ENCODE data around the gene CASKIN2. TPM values are rescaled to one million over a fixed set of nuclear protein-coding genes. Genes with fewer than 3 reads are reported as not detected.

Gene CASKIN2
- total RNA-seq, 6 donors from 2014 or later, result 24.1 to 113 (median 48.5) TPM

GRCh38 chr17:75542728-75543336 is 27.5 kb upstream of the CASKIN2 start:
- H3K4me3 ChIP-seq, result no peak overlapping the region
- H3K27me3 ChIP-seq, result no peaks in the 10 kb centered on the region
- H3K9me3 ChIP-seq, result no peaks in the 10 kb centered on the region
- WGBS, 2 donors, result 75 to 89% methylated on average over 9 to 12 of the region's 15 CpGs
- DNase-seq (no peak), ATAC-seq (ENCODE audit: low FRiP score in 2 of 2) (no peak)
- TF ChIP-seq EP300 (IDR thresholded peaks at IDR 0.05), result no peak
- no peak for TF ChIP-seq POLR2AphosphoS5 (IDR thresholded peaks at IDR 0.05)
- no peak for TF ChIP-seq POLR2A (IDR thresholded peaks at IDR 0.05)
- TF ChIP-seq CTCF (IDR thresholded peaks at IDR 0.05), result no peak
- H3K36me3 ChIP-seq, result peaks cover 0 to 8% (median 0%) of the 10 kb centered on the region in 4 donors
- peak overlapping the region in 1 of 4 donors; percentile 44 for H3K27ac ChIP-seq
- peaks cover 0 to 14% (median 3%) of the 10 kb centered on the region in 4 donors for H3K4me1 ChIP-seq

GRCh38 chr17:75542229-75542628 is 26.9 kb upstream of the CASKIN2 start:
- H3K27me3 ChIP-seq, result no peaks in the 10 kb centered on the region
- H3K9me3 ChIP-seq, result no peaks in the 10 kb centered on the region
- peaks cover 0 to 14% (median 3%) of the 10 kb centered on the region in 4 donors for H3K4me1 ChIP-seq
- H3K36me3 ChIP-seq, result peaks cover 0 to 8% (median 0%) of the 10 kb centered on the region in 4 donors
- TF ChIP-seq EP300 (IDR thresholded peaks at IDR 0.05) (no peak), POLR2AphosphoS5 (IDR thresholded peaks at IDR 0.05) (no peak), POLR2A (IDR thresholded peaks at IDR 0.05) (no peak), CTCF (IDR thresholded peaks at IDR 0.05) (no peak)
- 74 to 90% methylated on average over 8 of the region's 8 CpGs for WGBS, 2 donors
- H3K4me3 ChIP-seq, result no peak overlapping the region
- ATAC-seq (ENCODE audit: low FRiP score in 2 of 2) (no peak), DNase-seq (peak in 1 of 2 donors; percentile 35)
- peak overlapping the region in 1 of 4 donors; percentile 44 for H3K27ac ChIP-seq

GRCh38 chr17:75540923-75541503 is 25.7 kb upstream of the CASKIN2 start:
- DNase-seq (no peak), ATAC-seq (ENCODE audit: low FRiP score in 2 of 2) (no peak)
- 75 to 79% methylated on average over 3 to 4 of the region's 4 CpGs for WGBS, 2 donors
- no peak overlapping the region for H3K4me3 ChIP-seq
- H3K36me3 ChIP-seq, result peaks cover 0 to 8% (median 0%) of the 10 kb centered on the region in 4 donors
- TF ChIP-seq POLR2A (IDR thresholded peaks at IDR 0.05) (no peak), CTCF (IDR thresholded peaks at IDR 0.05) (no peak), POLR2AphosphoS5 (IDR thresholded peaks at IDR 0.05) (no peak), EP300 (IDR thresholded peaks at IDR 0.05) (no peak)
- peaks cover 0 to 19% (median 6%) of the 10 kb centered on the region in 4 donors for H3K4me1 ChIP-seq
- no peak overlapping the region for H3K27ac ChIP-seq
- H3K9me3 ChIP-seq, result no peaks in the 10 kb centered on the region
- H3K27me3 ChIP-seq, result no peaks in the 10 kb centered on the region

GRCh38 chr17:75539967-75540729 is 24.8 kb upstream of the CASKIN2 start:
- Histone ChIP-seq H3K4me3 (no peak overlapping the region), H3K4me1 (peaks cover 0 to 27% (median 9%) of the 10 kb centered on the region in 4 donors), H3K27me3 (no peaks in the 10 kb centered on the region), H3K36me3 (peaks cover 0 to 8% (median 0%) of the 10 kb centered on the region in 4 donors), H3K9me3 (no peaks in the 10 kb centered on the region), H3K27ac (no peak overlapping the region)
- 84 to 93% methylated on average over 3 to 13 of the region's 13 CpGs for WGBS, 2 donors
- no peak for ATAC-seq (ENCODE audit: low FRiP score in 2 of 2)
- TF ChIP-seq EP300 (IDR thresholded peaks at IDR 0.05) (no peak), POLR2A (IDR thresholded peaks at IDR 0.05) (no peak), CTCF (IDR thresholded peaks at IDR 0.05) (no peak), POLR2AphosphoS5 (IDR thresholded peaks at IDR 0.05) (no peak)
- peak in 1 of 2 donors; percentile 69 for DNase-seq

All from upper lobe of left lung (tissue), 6 donors.